ENCODE results near the gene SLC17A9.

SLC17A9 gene

GRCh38 chr20:62986257-62986800 is 33.8 kb downstream of the SLC17A9 start:
- DNase-seq, result no peak

- DNase-seq, result no peak
Observed at GRCh38 chr20:62987114-62987513, 34.6 kb downstream of the SLC17A9 start.

- no peak for DNase-seq
Observed at GRCh38 chr20:62989201-62989601, 36.7 kb downstream of the SLC17A9 start.

GRCh38 chr20:62990306-62990825 is 37.9 kb downstream of the SLC17A9 start:
- no peak for DNase-seq

GRCh38 chr20:62991196-62991807 is 38.8 kb downstream of the SLC17A9 start:
- DNase-seq, result no peak

- no peak for DNase-seq
Observed at GRCh38 chr20:62991863-62992262, 39.4 kb downstream of the SLC17A9 start.

GRCh38 chr20:62993856-62994494 is 41.5 kb downstream of the SLC17A9 start:
- no peak for DNase-seq

- no peak for DNase-seq
Observed at GRCh38 chr20:62994869-62995281, 42.4 kb downstream of the SLC17A9 start.

- no peak for DNase-seq
Observed at GRCh38 chr20:62995481-62995880, 43.0 kb downstream of the SLC17A9 start.

- no peak for DNase-seq
Observed at GRCh38 chr20:62995898-62996595, 43.5 kb downstream of the SLC17A9 start.

- no peak for DNase-seq
Observed at GRCh38 chr20:62996596-62996982, 44.1 kb downstream of the SLC17A9 start.

GRCh38 chr20:62997417-62998035 is 45.0 kb downstream of the SLC17A9 start:
- DNase-seq, result no peak

GRCh38 chr20:62998449-62998848 is 45.9 kb downstream of the SLC17A9 start:
- DNase-seq, result no peak

GRCh38 chr20:62999580-62999979 is 47.1 kb downstream of the SLC17A9 start:
- DNase-seq, result no peak

GRCh38 chr20:63000036-63000435 is 47.5 kb downstream of the SLC17A9 start:
- no peak for DNase-seq

GRCh38 chr20:63000958-63001357 is 48.4 kb downstream of the SLC17A9 start:
- no peak for DNase-seq

- DNase-seq, result no peak
Observed at GRCh38 chr20:63002511-63002910, 50.0 kb downstream of the SLC17A9 start.

GRCh38 chr20:63003546-63003945 is 51.0 kb downstream of the SLC17A9 start:
- no peak for DNase-seq

- DNase-seq, result no peak
Observed at GRCh38 chr20:63004607-63005364, 52.3 kb downstream of the SLC17A9 start.

- no peak for DNase-seq
Observed at GRCh38 chr20:63005365-63005861, 52.9 kb downstream of the SLC17A9 start.

- no peak for DNase-seq
Observed at GRCh38 chr20:63005862-63006539, 53.5 kb downstream of the SLC17A9 start.

Data from 8988T (cell line).